GM12878 (cell line): Measurements from ENCODE around the gene PDCD7. TPM values are rescaled to one million over a fixed set of nuclear protein-coding genes. Genes with fewer than 3 reads are reported as not detected.

Source experiments
- ATAC-seq: fragments of 200-7000 bp; cut with Tn5 transposase; 3 replicates; pipeline ENCODE4 v1.9.1; 2020; ENCODE audit warnings: mild to moderate bottlenecking, moderate library complexity
- BruUV-seq: library from RNA; stranded (reverse); fragments of 400-500 nt; replicated peaks from 2 replicates; lab custom pipeline; 2021; lab: Mats Ljungman, UMichigan
- CTCF ChIA-PET: fragments of 300-600 bp; sonication (Branson Sonifier 250); formaldehyde crosslinking; extraction: SDS; loops from one replicate; lab custom pipeline; 2021; ENCODE audit warnings: inconsistent platforms; lab: Yijun Ruan, JAX
- POLR2A ChIA-PET: fragments of 350-600 bp; formaldehyde crosslinking; extraction: SDS; loops from one replicate; lab custom pipeline; 2021; ENCODE audit warnings: inconsistent platforms; lab: Charles Lee
- RAD21 ChIA-PET: fragments of 300-600 bp; sonication (Branson Sonifier 250); formaldehyde crosslinking; loops from one replicate; lab custom pipeline; 2023; ENCODE audit warnings: antibody characterized with exemption; ENCODE audit not compliant: unreplicated experiment; lab: Charles Lee
- SMC1A ChIA-PET: fragments of 300-600 bp; sonication (Branson Sonifier 250); formaldehyde crosslinking; loops from one replicate; lab custom pipeline; 2023; ENCODE audit not compliant: unreplicated experiment, uncharacterized antibody; lab: Charles Lee
- DNase-seq: peaks from one replicate; pipeline ENCODE4 v3.0.0-alpha.2; 2011; ENCODE audit warnings: low read depth, low spot score
- FAIRE-seq: peaks from 3 replicates; lab custom pipeline; 2011; peaks lifted over from hg19 to GRCh38; lab: Jason Lieb, UNC
- H2AFZ ChIP-seq: 2 replicates; pipeline ENCODE4 v1.6.0; 2011; ENCODE audit warnings: low read depth, low read length, control low read depth; ENCODE audit not compliant: control insufficient read depth
- H3K27ac ChIP-seq: 2 replicates; pipeline ENCODE4 v1.5.1; 2011; ENCODE audit warnings: control low read depth; ENCODE audit not compliant: control insufficient read depth, insufficient read depth
- H3K27me3 ChIP-seq, 2 experiments: replicated peaks in 1 of 2; 2 replicates each; pipeline versions ENCODE4 v1.6.0 to v1.6.1; 2011; ENCODE audit warnings: low read length in 1 of 2; ENCODE audit not compliant: control insufficient read depth in 2 of 2, insufficient read depth in 2 of 2
- H3K36me3 ChIP-seq, 2 experiments: 2 replicates each; pipeline ENCODE4 v1.5.1; 2011; ENCODE audit warnings: low read length in 1 of 2; ENCODE audit not compliant: control insufficient read depth in 2 of 2, insufficient read depth in 2 of 2
- H3K4me1 ChIP-seq: 2 replicates; pipeline ENCODE4 v1.6.1; 2011; ENCODE audit warnings: mild to moderate bottlenecking, low read length, moderate library complexity, mixed read lengths; ENCODE audit not compliant: control insufficient read depth, insufficient read depth
- H3K4me2 ChIP-seq: 2 replicates; pipeline ENCODE4 v1.6.0; 2011; ENCODE audit warnings: control low read depth; ENCODE audit not compliant: control insufficient read depth, insufficient read depth
- H3K4me3 ChIP-seq: fragments of 200-600 bp; sonication (generic); 2 replicates; pipeline ENCODE4 v1.5.1; 2016
- H3K79me2 ChIP-seq: 2 replicates; pipeline ENCODE4 v1.6.0; 2011; ENCODE audit warnings: low read length; ENCODE audit not compliant: control insufficient read depth, insufficient read depth
- H3K9ac ChIP-seq: 2 replicates; pipeline ENCODE4 v1.8.0; 2011; ENCODE audit warnings: low read length, control low read depth, mixed read lengths; ENCODE audit not compliant: control insufficient read depth, insufficient read depth
- H3K9me3 ChIP-seq: replicated peaks from 3 replicates; pipeline ENCODE4 v1.5.1; 2011; ENCODE audit warnings: mild to moderate bottlenecking, low read length; ENCODE audit not compliant: control insufficient read depth, insufficient read depth
- H4K20me1 ChIP-seq: 2 replicates; pipeline ENCODE4 v1.6.0; 2011; ENCODE audit not compliant: control insufficient read depth, insufficient read depth
- BACH1 ChIP-seq: fragments of 450-650 bp; IDR thresholded peaks from 2 replicates; pipeline ENCODE4 v1.6.1; 2017; ENCODE audit warnings: mild to moderate bottlenecking, borderline replicate concordance
- BHLHE40 ChIP-seq, 2 experiments: fragments of 450-650 bp in 1 of 2; IDR thresholded peaks; 2 replicates each; pipeline ENCODE4 v1.6.1; 2011 to 2017; ENCODE audit warnings: low read depth in 2 of 2, borderline replicate concordance in 1 of 2, improper control_type of control experiment in 1 of 2, low read length in 1 of 2, mild to moderate bottlenecking in 1 of 2
- CBX3 ChIP-seq: fragments of 200-600 bp; sonication (generic); IDR thresholded peaks from 2 replicates; pipeline ENCODE4 v1.6.1; 2016; ENCODE audit warnings: low read depth, borderline replicate concordance
- CHD2 ChIP-seq: IDR thresholded peaks from 2 replicates; pipeline ENCODE4 v1.6.1; 2011; ENCODE audit warnings: low read depth, low read length, improper control_type of control experiment, borderline replicate concordance
- ESRRA ChIP-seq: IDR thresholded peaks from 2 replicates; pipeline ENCODE4 v1.6.1; 2012; ENCODE audit warnings: mild to moderate bottlenecking, low read length, improper control_type of control experiment
- FOS ChIP-seq: IDR thresholded peaks from 3 replicates; pipeline ENCODE4 v1.6.1; 2011; ENCODE audit warnings: borderline replicate concordance; ENCODE audit not compliant: insufficient read length; ENCODE audit errors: extremely low read depth
- HDAC6 ChIP-seq: fragments of 200-600 bp; sonication (generic); IDR thresholded peaks from one replicate; pipeline ENCODE4 v1.8.0; 2017; ENCODE audit warnings: antibody characterized with exemption; ENCODE audit not compliant: unreplicated experiment
- KDM1A ChIP-seq: fragments of 200-600 bp; sonication (generic); IDR thresholded peaks from 2 replicates; pipeline ENCODE4 v1.6.1; 2016; ENCODE audit warnings: borderline replicate concordance
- KLF5 ChIP-seq: fragments of 450-650 bp; IDR thresholded peaks from 2 replicates; pipeline ENCODE4 v1.6.1; 2014; ENCODE audit warnings: mild to moderate bottlenecking; ENCODE audit not compliant: partially characterized antibody
- MEF2B ChIP-seq: fragments of 450-650 bp; IDR thresholded peaks from 2 replicates; pipeline ENCODE4 v1.6.1; 2018; ENCODE audit warnings: mild to moderate bottlenecking, moderate library complexity; ENCODE audit not compliant: partially characterized antibody, poor library complexity, severe bottlenecking
- NKRF ChIP-seq: fragments of 450-650 bp; conservative IDR thresholded peaks from 2 replicates; pipeline ENCODE4 v1.6.1; 2017; ENCODE audit warnings: mild to moderate bottlenecking, moderate library complexity
- POLR2A ChIP-seq: IDR thresholded peaks from 2 replicates; pipeline ENCODE4 v1.6.1; 2011; ENCODE audit warnings: low read depth, mild to moderate bottlenecking, low read length
- RELA ChIP-seq: fragments of 450-650 bp; IDR thresholded peaks from 2 replicates; pipeline ENCODE4 v1.8.0; 2014; ENCODE audit warnings: borderline replicate concordance; ENCODE audit not compliant: partially characterized antibody
- RUNX3 ChIP-seq: IDR thresholded peaks from 2 replicates; pipeline ENCODE4 v1.6.1; 2012; ENCODE audit warnings: low read length, inconsistent platforms
- SIN3A ChIP-seq: IDR thresholded peaks from 2 replicates; pipeline ENCODE4 v1.6.1; 2012; ENCODE audit warnings: low read depth, low read length, improper control_type of control experiment
- TCF3 ChIP-seq: IDR thresholded peaks from 2 replicates; pipeline ENCODE4 v1.6.1; 2012; ENCODE audit warnings: low read depth, mild to moderate bottlenecking, low read length, borderline replicate concordance; ENCODE audit not compliant: insufficient read depth
- WGBS: methylation state at CpG from one replicate; pipeline ENCODE4 v1.1.6; 2016; ENCODE audit warnings: low lambda C conversion rate; ENCODE audit not compliant: insufficient replicate concordance, insufficient coverage; ENCODE audit errors: missing lambda C conversion rate; 5-methylcytosine and 5-hydroxymethylcytosine counted together
- in situ Hi-C: fragments of 300-500 bp; cut with MboI; formaldehyde crosslinking; loops from 9 replicates; pipeline ENCODE4 v1.14.3; 2018; ENCODE audit warnings: mixed read lengths
- intact Hi-C: fragments of 100-400 bp; cut with micrococcal nuclease; formaldehyde crosslinking; loops from one replicate; pipeline ENCODE4 v1.14.2; 2022; ENCODE audit not compliant: unreplicated experiment
- polyA plus RNA-seq, 11 experiments: library from polyadenylated mRNA; depleted of rRNA in 4 of 11; unstranded in 6 of 11; stranded (reverse) in 5 of 11; fragments of >200 nt; fragmentation: Nextera tagmentation in 4 of 11; fragmentation: Illumina TruSeq in 1 of 11; extraction: Ambion mirVana in 4 of 11; extraction: Trizol in 1 of 11; gene quantifications; 1 replicate in 1 of 11; 2 replicates in 10 of 11; pipeline versions ENCODE4 v1.2.1 to v1.2.3, GENCODE V29; 2011 to 2016; ENCODE audit warnings: inconsistent platforms in 2 of 11, missing spikeins in 2 of 11, low read depth in 1 of 11
- total RNA-seq, 4 experiments: library from RNA; depleted of rRNA in 3 of 4; stranded (reverse); fragments of >200 nt in 3 of 4; fragmentation: Illumina TruSeq in 1 of 4; extraction: Trizol in 1 of 4; gene quantifications; 2 replicates each; pipeline versions ENCODE4 v1.2.1 to v1.2.3, GENCODE V29; 2013 to 2021
- TF ChIP-seq, protein P1 (sequence below): IDR thresholded peaks from 2 replicates; pipeline ENCODE4 v1.6.1; 2011; ENCODE audit warnings: low read depth, low read length, improper control_type of control experiment, borderline replicate concordance

The PDCD7 gene
- total and polyA plus RNA-seq, 10 of the 15 experiments (the other 5 are each of a cell fraction or from before 2014, with no cell fraction given) = 4.2 to 24.2 (median 13.4) TPM

- TF ChIP-seq, protein P1, sequence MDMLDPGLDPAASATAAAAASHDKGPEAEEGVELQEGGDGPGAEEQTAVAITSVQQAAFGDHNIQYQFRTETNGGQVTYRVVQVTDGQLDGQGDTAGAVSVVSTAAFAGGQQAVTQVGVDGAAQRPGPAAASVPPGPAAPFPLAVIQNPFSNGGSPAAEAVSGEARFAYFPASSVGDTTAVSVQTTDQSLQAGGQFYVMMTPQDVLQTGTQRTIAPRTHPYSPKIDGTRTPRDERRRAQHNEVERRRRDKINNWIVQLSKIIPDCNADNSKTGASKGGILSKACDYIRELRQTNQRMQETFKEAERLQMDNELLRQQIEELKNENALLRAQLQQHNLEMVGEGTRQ = no peak
- no peak for TF ChIP-seq RELA
- no peak for TF ChIP-seq MEF2B
- TF ChIP-seq NKRF = no peak
- TF ChIP-seq KLF5 = no peak
Observed at GRCh38 chr15:65134538-65134937, 930 bp upstream of the PDCD7 start (continued).

- no TSS peak for BruUV-seq
- FAIRE-seq = no peak
- in situ Hi-C loops (no loop called here), intact Hi-C loops (no loop called here)
- DNase-seq = no peak
- Histone ChIP-seq H3K9ac (peak overlapping the region; percentile 84), H3K4me3 (peak overlapping the region; percentile 89), H3K27ac (peak overlapping the region; percentile 62), H3K9me3 (no peaks in the 10 kb centered on the region; the same call in 2 of the 3 replicates), H3K79me2 (peaks cover 17% of the 10 kb centered on the region), H3K4me1 (0 out of 2 replicates have a peak, but pooled peaks cover 2% of the 10 kb centered on the region), H4K20me1 (peaks cover 2% of the 10 kb centered on the region; the same call in 1 of the 2 replicates), H2AFZ (peak overlapping the region; percentile 99), H3K36me3 (peaks cover 4 to 16% of the 10 kb centered on the region in 2 experiments), H3K27me3 (no peaks in the 10 kb centered on the region), H3K4me2 (peak overlapping the region; percentile 89)
- ChIA-PET POLR2A (interaction anchor here (0.5 to 1.3 kb wide), 6 partner anchors 40 to 177 kb away, joined by 3 to 7 read pairs (median 4); partner anchors contain the start of genes CLPX and PARP16), RAD21 (interaction anchor here (1.2 to 1.3 kb wide), 2 partner anchors 49 to 52 kb away, joined by 3 to 7 read pairs; partner anchors contain the start of gene CLPX), CTCF (interaction anchor here (0.6 to 1.5 kb wide), 4 partner anchors 16 to 252 kb away, joined by 3 to 4 read pairs (median 3); no protein-coding TSS in a partner anchor), SMC1A (no interaction called here)
- WGBS = under 1% methylated on average over 86 of the region's 93 CpGs
- peak; percentile 75 for ATAC-seq
- TF ChIP-seq KDM1A = no peak
- 0 out of 2 replicates have a peak, but pooled peaks have one; percentile 11 for TF ChIP-seq RUNX3
- TF ChIP-seq ESRRA = no peak
- 0 out of 4 replicates have a peak, but pooled peaks of 1 of the 2 experiments have one; percentile 29 for TF ChIP-seq BHLHE40 (IDR thresholded peaks at IDR 0.05; ENCODE audit: borderline replicate concordance in 1 of 2, low read depth in 2 of 2, low read length in 1 of 2)
- TF ChIP-seq CBX3 = no peak
- no peak for TF ChIP-seq FOS
- peak; percentile 78 for TF ChIP-seq POLR2A
- peak; percentile 33 for TF ChIP-seq HDAC6
- TF ChIP-seq TCF3 = 0 out of 2 replicates have a peak, but pooled peaks have one; percentile 7
- peak; percentile 11; the same call in 1 of the 2 replicates for TF ChIP-seq SIN3A
- 0 out of 2 replicates have a peak, but pooled peaks have one; percentile 44 for TF ChIP-seq CHD2
- 0 out of 2 replicates have a peak, but pooled peaks have one; percentile 52 for TF ChIP-seq BACH1
Observed at GRCh38 chr15:65132878-65133547, 595 bp downstream of the PDCD7 start.
